HepG2 (cell line): ENCODE measurements around the gene COMMD4. TPM values are rescaled to one million over a fixed set of nuclear protein-coding genes. Genes with fewer than 3 reads are reported as not detected.
A peak's percentile ranks its signal among the peaks of the same experiment; 100 is the strongest.

Experiments
- ARNTL ChIP-seq: sonication (generic); formaldehyde crosslinking; IDR thresholded peaks from 2 replicates; pipeline ENCODE4 v1.4.0; 2020; ENCODE audit warnings: mild to moderate bottlenecking, missing genetic modification reagents
- FOXA1 ChIP-seq, 2 experiments: fragments of 450-650 bp in 1 of 2; sonication (generic) in 1 of 2; formaldehyde crosslinking in 1 of 2; IDR thresholded peaks; 2 replicates each; pipeline versions ENCODE4 v1.4.0 to v1.6.1; 2016 to 2020; ENCODE audit warnings: missing genetic modification reagents in 1 of 2
- FUBP1 ChIP-seq: sonication (generic); formaldehyde crosslinking; IDR thresholded peaks from 2 replicates; pipeline ENCODE4 v1.5.1; 2020; ENCODE audit warnings: missing genetic modification reagents, mild to moderate bottlenecking, borderline replicate concordance
- MXD1 ChIP-seq: sonication (generic); formaldehyde crosslinking; IDR thresholded peaks from 2 replicates; pipeline ENCODE4 v1.4.0; 2020; ENCODE audit warnings: mild to moderate bottlenecking, missing genetic modification reagents
- NFATC3 ChIP-seq: sonication (generic); formaldehyde crosslinking; IDR thresholded peaks from 2 replicates; pipeline ENCODE4 v1.5.1; 2020; ENCODE audit warnings: mild to moderate bottlenecking, missing genetic modification reagents
- PATZ1 ChIP-seq: sonication (generic); formaldehyde crosslinking; IDR thresholded peaks from 2 replicates; pipeline ENCODE4 v1.4.0; 2020; ENCODE audit warnings: missing genetic modification reagents
- POLR2G ChIP-seq: fragments of 200-400 bp; formaldehyde crosslinking; IDR thresholded peaks from 2 replicates; pipeline ENCODE4 v1.6.1; 2018; ENCODE audit warnings: mild to moderate bottlenecking, low read depth, low read length, moderate library complexity
- RARG ChIP-seq: sonication (generic); formaldehyde crosslinking; IDR thresholded peaks from 2 replicates; pipeline ENCODE4 v1.4.0; 2020; ENCODE audit warnings: low read depth, mild to moderate bottlenecking, missing genetic modification reagents
- RBAK ChIP-seq: sonication (generic); formaldehyde crosslinking; IDR thresholded peaks from 2 replicates; pipeline ENCODE4 v1.5.1; 2020; ENCODE audit warnings: mild to moderate bottlenecking, missing genetic modification reagents
- SOX13 ChIP-seq, 3 experiments: fragments of 450-650 bp in 1 of 3; sonication (generic) in 1 of 3; formaldehyde crosslinking in 1 of 3; IDR thresholded peaks in 2 of 3; conservative IDR thresholded peaks in 1 of 3; 2 replicates each; pipeline versions ENCODE4 v1.5.0 to v1.6.1; 2016 to 2020; ENCODE audit warnings: antibody characterized with exemption in 1 of 3, mild to moderate bottlenecking in 1 of 3, missing compliant biosample characterization in 1 of 3, missing genetic modification reagents in 1 of 3, moderate library complexity in 1 of 3
- SPEN ChIP-seq: sonication (generic); formaldehyde crosslinking; IDR thresholded peaks from 2 replicates; pipeline ENCODE4 v1.5.1; 2020; ENCODE audit warnings: low read depth, mild to moderate bottlenecking, missing genetic modification reagents
- SRSF1 ChIP-seq: fragments of 200-400 bp; formaldehyde crosslinking; optimal IDR thresholded peaks from 2 replicates; pipeline ENCODE3; 2017; ENCODE audit warnings: mild to moderate bottlenecking, low read depth, low read length, moderate library complexity
- SUZ12 ChIP-seq: fragments of 150-350 bp; IDR thresholded peaks from 2 replicates; pipeline ENCODE4 v1.6.1; 2014; ENCODE audit warnings: low read depth, low read length
- TEAD3 ChIP-seq: optimal IDR thresholded peaks from 2 replicates; pipeline ENCODE3; 2016; ENCODE audit warnings: borderline replicate concordance
- TFAP4 ChIP-seq: sonication (generic); IDR thresholded peaks from 2 replicates; pipeline ENCODE4 v1.6.1; 2016; ENCODE audit warnings: low read depth, borderline replicate concordance
- TOE1 ChIP-seq: sonication (generic); formaldehyde crosslinking; IDR thresholded peaks from 2 replicates; pipeline ENCODE4 v1.4.0; 2020; ENCODE audit warnings: mild to moderate bottlenecking, missing genetic modification reagents
- TOPORS ChIP-seq: sonication (generic); formaldehyde crosslinking; IDR thresholded peaks from 2 replicates; pipeline ENCODE4 v1.8.0; 2023; ENCODE audit warnings: mild to moderate bottlenecking, missing genetic modification reagents
- ZNF180 ChIP-seq: sonication (generic); formaldehyde crosslinking; IDR thresholded peaks from 2 replicates; pipeline ENCODE4 v1.4.0; 2020; ENCODE audit warnings: low read depth, missing genetic modification reagents, borderline replicate concordance
- ZNF205 ChIP-seq: IDR thresholded peaks from 2 replicates; pipeline ENCODE4 v1.6.1; 2018; ENCODE audit warnings: missing biosample characterization, missing genetic modification reagents
- ZNF362 ChIP-seq: sonication (generic); formaldehyde crosslinking; IDR thresholded peaks from 2 replicates; pipeline ENCODE4 v1.4.0; 2020; ENCODE audit warnings: missing genetic modification reagents, mild to moderate bottlenecking, borderline replicate concordance
- ZNF484 ChIP-seq: sonication (generic); formaldehyde crosslinking; IDR thresholded peaks from 2 replicates; pipeline ENCODE4 v1.5.1; 2020; ENCODE audit warnings: mild to moderate bottlenecking, low read depth, missing genetic modification reagents, borderline replicate concordance
- ZNF746 ChIP-seq: sonication (generic); formaldehyde crosslinking; IDR thresholded peaks from 2 replicates; pipeline ENCODE4 v1.8.0; 2022; ENCODE audit warnings: mild to moderate bottlenecking, missing genetic modification reagents
- polyA plus RNA-seq, 8 experiments: library from polyadenylated mRNA; depleted of rRNA in 3 of 8; stranded (reverse) in 7 of 8; unstranded in 1 of 8; fragments of >200 nt; fragmentation: Illumina TruSeq in 4 of 8; extraction: Trizol in 4 of 8; gene quantifications; 2 replicates each; pipeline versions ENCODE4 v1.2.1 to v1.2.3, GENCODE V29; 2011 to 2016; ENCODE audit warnings: low read depth in 4 of 8, missing spikeins in 1 of 8, mixed read lengths in 1 of 8; ENCODE audit not compliant: insufficient read depth in 1 of 8
- total RNA-seq, 5 experiments: library from RNA; depleted of rRNA; stranded (reverse); fragments of >200 nt; fragmentation: Illumina TruSeq; extraction: Trizol; gene quantifications; 2 replicates each; pipeline ENCODE4 v1.2.3, GENCODE V29; 2016; ENCODE audit warnings: low read depth in 1 of 5

Gene COMMD4
- total and polyA plus RNA-seq, 2 of the 13 experiments (the other 11 are each of a cell fraction or from before 2014, with no cell fraction given), result 45.8 to 89.9 TPM

- TF ChIP-seq ZNF180 (CRISPR knock-in tag) (no peak), ZNF746 (CRISPR knock-in tag) (no peak; the same call in 1 of the 2 replicates), POLR2G (peak; percentile 61; the same call in 1 of the 2 replicates), ZNF362 (no peak), SUZ12 (peak; percentile 13; the same call in 1 of the 2 replicates), NFATC3 (peak; percentile 33; the same call in 1 of the 2 replicates), ZNF484 (CRISPR knock-in tag) (0 out of 2 replicates have a peak, but pooled peaks have one; percentile 23), PATZ1 (CRISPR knock-in tag) (peak; percentile 95), RARG (CRISPR knock-in tag) (no peak), TOE1 (CRISPR knock-in tag) (no peak), SRSF1 (peak; percentile 87), FUBP1 (CRISPR knock-in tag) (0 out of 2 replicates have a peak, but pooled peaks have one; percentile 43), ARNTL (CRISPR knock-in tag) (no peak), ZNF205 (CRISPR knock-in tag) (no peak), TOPORS (0 out of 2 replicates have a peak, but pooled peaks have one; percentile 56), TEAD3 (CRISPR knock-in tag) (no peak), TFAP4 (no peak), SOX13 (IDR thresholded peaks at IDR 0.05) (no peak), SOX13 (CRISPR knock-in tag; conservative IDR thresholded peaks at IDR 0.05 in 1 of 2, IDR thresholded peaks at IDR 0.05 in 1 of 2) (no peak), FOXA1 (IDR thresholded peaks at IDR 0.05) (no peak), FOXA1 (CRISPR knock-in tag; IDR thresholded peaks at IDR 0.05) (no peak), RBAK (CRISPR knock-in tag) (no peak), SPEN (CRISPR knock-in tag) (peak; percentile 53; the same call in 1 of the 2 replicates), MXD1 (0 out of 2 replicates have a peak, but pooled peaks have one; percentile 71)
Measured at GRCh38 chr15:75347222-75348033, 11.6 kb downstream of the COMMD4 start (continued).
